Loucy (cell line): Measurements from ENCODE around the gene SPATA31D3.
"Not testable (repeated sequence)": the region's sequence is repeated elsewhere in the genome, so short reads cannot be mapped to it uniquely, and the experiment has no call there.

Source experiments
- H2AFZ ChIP-seq: fragments of 200-600 bp; sonication (generic); 2 replicates; pipeline ENCODE4 v1.6.0; 2016; ENCODE audit warnings: antibody characterized with exemption, mild to moderate bottlenecking, low read length, moderate library complexity
- H3F3A ChIP-seq: fragments of 200-600 bp; 2 replicates; pipeline ENCODE4 v1.6.0; 2016; ENCODE audit warnings: antibody characterized with exemption, low read depth, mild to moderate bottlenecking
- H3K27me3 ChIP-seq: fragments of 200-600 bp; sonication (generic); 2 replicates; pipeline ENCODE4 v1.6.1; 2014; ENCODE audit warnings: low read length, mild to moderate bottlenecking; ENCODE audit not compliant: insufficient read depth, poor library complexity, severe bottlenecking
- H3K36me3 ChIP-seq: fragments of 200-600 bp; sonication (generic); 2 replicates; pipeline ENCODE4 v1.6.1; 2016; ENCODE audit warnings: low read length; ENCODE audit not compliant: insufficient read depth
- H3K4me1 ChIP-seq: fragments of 200-600 bp; sonication (generic); 2 replicates; pipeline ENCODE4 v1.5.1; 2014; ENCODE audit warnings: low read length, mild to moderate bottlenecking; ENCODE audit not compliant: insufficient read depth, poor library complexity, severe bottlenecking
- H3K4me2 ChIP-seq: fragments of 200-600 bp; sonication (generic); 2 replicates; pipeline ENCODE4 v1.6.0; 2014; ENCODE audit warnings: antibody characterized with exemption, low read length, low read depth, mild to moderate bottlenecking; ENCODE audit not compliant: poor library complexity, severe bottlenecking
- H3K4me3 ChIP-seq: fragments of 200-600 bp; sonication (generic); 2 replicates; pipeline ENCODE4 v1.5.1; 2014; ENCODE audit warnings: low read length, mild to moderate bottlenecking, mixed read lengths; ENCODE audit not compliant: poor library complexity, severe bottlenecking
- H3K79me2 ChIP-seq: fragments of 200-600 bp; sonication (generic); 2 replicates; pipeline ENCODE4 v1.6.1; 2014; ENCODE audit warnings: low read length; ENCODE audit not compliant: insufficient read depth
- H3K9ac ChIP-seq: fragments of 200-600 bp; sonication (generic); 2 replicates; pipeline ENCODE4 v1.6.0; 2014; ENCODE audit warnings: mild to moderate bottlenecking, low read depth, low read length, moderate library complexity; ENCODE audit not compliant: poor library complexity, severe bottlenecking
- H3K9me2 ChIP-seq: fragments of 200-600 bp; sonication (generic); replicated peaks from 2 replicates; pipeline ENCODE4 v1.6.1; 2016; ENCODE audit warnings: low read depth, low read length, mixed read lengths
- H3K9me3 ChIP-seq: fragments of 200-600 bp; sonication (generic); 2 replicates; pipeline ENCODE4 v1.6.1; 2014; ENCODE audit warnings: mild to moderate bottlenecking, antibody characterized with exemption, low read length, low read depth; ENCODE audit not compliant: insufficient read depth
- H4K20me1 ChIP-seq: fragments of 200-600 bp; sonication (generic); 2 replicates; pipeline ENCODE4 v1.6.0; 2014; ENCODE audit warnings: antibody characterized with exemption, low read length, mild to moderate bottlenecking; ENCODE audit not compliant: insufficient read depth, poor library complexity, severe bottlenecking
- EZH2phosphoT487 ChIP-seq: fragments of 200-600 bp; IDR thresholded peaks from 2 replicates; pipeline ENCODE4 v1.6.1; 2018; ENCODE audit warnings: antibody characterized with exemption, mild to moderate bottlenecking, moderate library complexity, borderline replicate concordance
- TF ChIP-seq, protein P1 (sequence below): fragments of 200-600 bp; sonication (generic); conservative IDR thresholded peaks from 2 replicates; pipeline ENCODE4 v1.5.1; 2014; ENCODE audit warnings: mild to moderate bottlenecking, antibody characterized with exemption, low read length

Gene SPATA31D3

DNA sequence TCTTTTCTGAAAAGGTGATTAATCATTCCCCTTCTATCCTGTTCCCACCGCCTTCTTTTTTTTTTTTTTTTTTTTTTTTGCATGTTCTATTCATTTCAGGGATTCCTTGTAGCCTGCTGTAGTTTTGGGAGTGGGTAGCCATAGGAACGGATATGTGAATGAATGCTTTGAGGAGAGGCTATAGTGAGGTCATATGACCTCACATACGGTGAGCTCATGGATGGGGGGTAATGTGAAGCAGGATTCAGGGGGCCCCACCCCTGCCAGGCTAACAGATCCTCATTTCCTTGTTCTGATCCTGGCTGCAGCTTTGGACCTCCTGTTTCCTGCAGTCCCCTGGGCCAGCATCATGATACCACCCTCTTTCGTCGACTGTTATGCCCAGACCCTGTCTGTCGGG lies 13.2 kb upstream of the SPATA31D3 start:
- H3K27me3 ChIP-seq: not testable (repeated sequence)

DNA sequence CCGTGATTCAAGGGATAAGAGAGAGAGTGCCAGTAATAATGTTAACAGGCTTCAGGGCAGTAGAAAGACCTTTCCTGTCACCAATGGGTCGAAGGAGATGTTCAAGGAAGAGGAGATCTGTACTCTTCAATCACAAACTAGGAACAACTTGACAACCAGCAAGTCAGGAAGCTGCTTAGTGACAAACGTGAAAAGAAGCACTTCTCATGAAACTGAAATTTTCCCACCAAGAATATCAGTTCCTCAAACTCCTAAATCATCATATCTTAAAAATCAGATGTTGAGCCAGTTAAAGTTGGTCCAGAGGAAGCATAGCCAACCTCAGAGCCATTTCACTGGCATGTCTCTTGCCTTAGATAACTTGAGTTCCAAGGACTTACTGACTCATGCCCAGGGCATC lies 9.8 kb upstream of the SPATA31D3 start:
- H3K9me2 ChIP-seq, H3K4me2 ChIP-seq, H3K36me3 ChIP-seq, H3K27me3 ChIP-seq, H3K9me3 ChIP-seq, H3K79me2 ChIP-seq, H3K4me1 ChIP-seq, H2AFZ ChIP-seq, H3K9ac ChIP-seq, H3F3A ChIP-seq, H4K20me1 ChIP-seq, H3K4me3 ChIP-seq: not testable (repeated sequence)

More for the DNA sequence above, 13.2 kb upstream of the SPATA31D3 start:
- not testable (repeated sequence) for H3K36me3 ChIP-seq, H3K4me1 ChIP-seq, H3F3A ChIP-seq, H3K9me3 ChIP-seq, H3K4me2 ChIP-seq, H4K20me1 ChIP-seq, H2AFZ ChIP-seq, H3K4me3 ChIP-seq, H3K9ac ChIP-seq, H3K9me2 ChIP-seq, H3K79me2 ChIP-seq

DNA sequence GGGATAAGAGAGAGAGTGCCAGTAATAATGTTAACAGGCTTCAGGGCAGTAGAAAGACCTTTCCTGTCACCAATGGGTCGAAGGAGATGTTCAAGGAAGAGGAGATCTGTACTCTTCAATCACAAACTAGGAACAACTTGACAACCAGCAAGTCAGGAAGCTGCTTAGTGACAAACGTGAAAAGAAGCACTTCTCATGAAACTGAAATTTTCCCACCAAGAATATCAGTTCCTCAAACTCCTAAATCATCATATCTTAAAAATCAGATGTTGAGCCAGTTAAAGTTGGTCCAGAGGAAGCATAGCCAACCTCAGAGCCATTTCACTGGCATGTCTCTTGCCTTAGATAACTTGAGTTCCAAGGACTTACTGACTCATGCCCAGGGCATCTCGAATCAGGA lies 5.3 kb downstream of the SPATA31D3 start:
- not testable (repeated sequence) for H4K20me1 ChIP-seq

DNA sequence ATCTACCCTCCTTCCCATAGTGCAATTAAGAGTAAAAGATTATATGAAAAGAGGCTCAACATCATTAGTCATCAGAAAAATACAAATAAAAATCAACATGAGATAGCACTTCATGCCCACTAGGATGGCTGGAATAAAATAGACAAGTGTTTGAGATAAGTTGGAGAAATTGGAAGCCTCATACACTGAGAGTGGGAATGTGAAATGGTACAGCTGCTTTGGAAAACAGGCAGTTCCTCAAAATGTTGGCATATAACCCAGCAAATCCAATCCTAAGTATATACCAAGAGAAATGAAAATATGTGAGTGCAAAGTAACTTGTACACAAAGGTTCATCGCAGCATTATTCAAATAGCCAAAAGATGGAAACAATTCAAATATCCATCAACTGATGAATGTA lies 9.8 kb downstream of the SPATA31D3 start:
- H3K4me1 ChIP-seq: no peaks in the 10 kb centered on the region
- H3K4me2 ChIP-seq: no peak overlapping the region
- no peaks in the 10 kb centered on the region for H4K20me1 ChIP-seq
- H3K36me3 ChIP-seq: no peaks in the 10 kb centered on the region
- no peak overlapping the region for H3K9ac ChIP-seq
- H3K27me3 ChIP-seq: no peaks in the 10 kb centered on the region
- peaks cover 7% of the 10 kb centered on the region; the same call in 1 of the 2 replicates for H3K9me3 ChIP-seq
- H3F3A ChIP-seq: no peaks in the 10 kb centered on the region
- H3K9me2 ChIP-seq: no peaks in the 10 kb centered on the region
- no peak overlapping the region for H2AFZ ChIP-seq
- H3K79me2 ChIP-seq: no peaks in the 10 kb centered on the region
- no peak overlapping the region for H3K4me3 ChIP-seq
- no peak for TF ChIP-seq EZH2phosphoT487
- TF ChIP-seq, protein P1, sequence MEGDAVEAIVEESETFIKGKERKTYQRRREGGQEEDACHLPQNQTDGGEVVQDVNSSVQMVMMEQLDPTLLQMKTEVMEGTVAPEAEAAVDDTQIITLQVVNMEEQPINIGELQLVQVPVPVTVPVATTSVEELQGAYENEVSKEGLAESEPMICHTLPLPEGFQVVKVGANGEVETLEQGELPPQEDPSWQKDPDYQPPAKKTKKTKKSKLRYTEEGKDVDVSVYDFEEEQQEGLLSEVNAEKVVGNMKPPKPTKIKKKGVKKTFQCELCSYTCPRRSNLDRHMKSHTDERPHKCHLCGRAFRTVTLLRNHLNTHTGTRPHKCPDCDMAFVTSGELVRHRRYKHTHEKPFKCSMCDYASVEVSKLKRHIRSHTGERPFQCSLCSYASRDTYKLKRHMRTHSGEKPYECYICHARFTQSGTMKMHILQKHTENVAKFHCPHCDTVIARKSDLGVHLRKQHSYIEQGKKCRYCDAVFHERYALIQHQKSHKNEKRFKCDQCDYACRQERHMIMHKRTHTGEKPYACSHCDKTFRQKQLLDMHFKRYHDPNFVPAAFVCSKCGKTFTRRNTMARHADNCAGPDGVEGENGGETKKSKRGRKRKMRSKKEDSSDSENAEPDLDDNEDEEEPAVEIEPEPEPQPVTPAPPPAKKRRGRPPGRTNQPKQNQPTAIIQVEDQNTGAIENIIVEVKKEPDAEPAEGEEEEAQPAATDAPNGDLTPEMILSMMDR: no peak

More for the DNA sequence above, 5.3 kb downstream of the SPATA31D3 start:
- not testable (repeated sequence) for H3F3A ChIP-seq, H3K4me3 ChIP-seq, H2AFZ ChIP-seq, H3K36me3 ChIP-seq, H3K4me2 ChIP-seq, H3K9ac ChIP-seq, H3K27me3 ChIP-seq, H3K9me2 ChIP-seq, H3K79me2 ChIP-seq, H3K4me1 ChIP-seq, H3K9me3 ChIP-seq

DNA sequence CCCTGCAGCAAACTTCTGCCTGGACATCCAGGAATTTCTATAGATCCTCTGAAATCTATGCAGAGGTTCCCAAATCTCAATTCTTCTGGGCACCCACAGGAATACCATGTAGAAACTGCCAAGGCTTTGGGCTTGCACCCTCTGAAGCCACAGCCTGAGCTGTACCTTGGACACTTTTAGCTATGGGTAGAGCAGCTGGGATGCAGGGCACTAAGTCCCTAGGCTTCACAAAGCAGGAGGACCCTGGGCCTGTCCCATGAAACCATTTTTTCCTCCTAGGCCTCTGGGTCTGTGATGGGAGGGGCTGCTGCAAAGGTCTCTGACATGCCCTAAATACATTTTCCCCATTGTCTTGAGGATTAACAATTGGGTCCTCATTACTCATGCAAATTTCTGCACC lies 12.3 kb downstream of the SPATA31D3 start:
- Histone ChIP-seq H3K79me2 (no peaks in the 10 kb centered on the region), H3K9me2 (no peaks in the 10 kb centered on the region), H2AFZ (no peak overlapping the region), H3K36me3 (no peaks in the 10 kb centered on the region), H3K4me1 (no peaks in the 10 kb centered on the region), H4K20me1 (no peaks in the 10 kb centered on the region), H3K4me2 (no peak overlapping the region), H3K4me3 (no peak overlapping the region), H3F3A (no peaks in the 10 kb centered on the region), H3K9me3 (peaks cover 7% of the 10 kb centered on the region; the same call in 1 of the 2 replicates), H3K9ac (no peak overlapping the region), H3K27me3 (no peaks in the 10 kb centered on the region)
- TF ChIP-seq, protein P1: no peak
- no peak for TF ChIP-seq EZH2phosphoT487
